Measurements from ENCODE around the gene DENND6B. TPM values are rescaled to one million over a fixed set of nuclear protein-coding genes. Genes with fewer than 3 reads are reported as not detected.

Gene DENND6B
- total RNA-seq, 1 experiment from 2014 or later: 2.5 TPM

- no peak for TF ChIP-seq ZNF532 (CRISPR knock-in tag; IDR thresholded peaks at IDR 0.05; ENCODE audit: borderline replicate concordance)
- peak; percentile 92 for TF ChIP-seq JUN (CRISPR knock-in tag; IDR thresholded peaks at IDR 0.05)
- TF ChIP-seq MXD4 (CRISPR knock-in tag; IDR thresholded peaks at IDR 0.05; ENCODE audit: borderline replicate concordance): no peak
- TF ChIP-seq, protein P1, sequence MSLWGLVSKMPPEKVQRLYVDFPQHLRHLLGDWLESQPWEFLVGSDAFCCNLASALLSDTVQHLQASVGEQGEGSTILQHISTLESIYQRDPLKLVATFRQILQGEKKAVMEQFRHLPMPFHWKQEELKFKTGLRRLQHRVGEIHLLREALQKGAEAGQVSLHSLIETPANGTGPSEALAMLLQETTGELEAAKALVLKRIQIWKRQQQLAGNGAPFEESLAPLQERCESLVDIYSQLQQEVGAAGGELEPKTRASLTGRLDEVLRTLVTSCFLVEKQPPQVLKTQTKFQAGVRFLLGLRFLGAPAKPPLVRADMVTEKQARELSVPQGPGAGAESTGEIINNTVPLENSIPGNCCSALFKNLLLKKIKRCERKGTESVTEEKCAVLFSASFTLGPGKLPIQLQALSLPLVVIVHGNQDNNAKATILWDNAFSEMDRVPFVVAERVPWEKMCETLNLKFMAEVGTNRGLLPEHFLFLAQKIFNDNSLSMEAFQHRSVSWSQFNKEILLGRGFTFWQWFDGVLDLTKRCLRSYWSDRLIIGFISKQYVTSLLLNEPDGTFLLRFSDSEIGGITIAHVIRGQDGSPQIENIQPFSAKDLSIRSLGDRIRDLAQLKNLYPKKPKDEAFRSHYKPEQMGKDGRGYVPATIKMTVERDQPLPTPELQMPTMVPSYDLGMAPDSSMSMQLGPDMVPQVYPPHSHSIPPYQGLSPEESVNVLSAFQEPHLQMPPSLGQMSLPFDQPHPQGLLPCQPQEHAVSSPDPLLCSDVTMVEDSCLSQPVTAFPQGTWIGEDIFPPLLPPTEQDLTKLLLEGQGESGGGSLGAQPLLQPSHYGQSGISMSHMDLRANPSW (CRISPR knock-in tag; conservative IDR thresholded peaks at IDR 0.05; ENCODE audit: low read depth): 0 out of 2 replicates have a peak, but pooled peaks have one; percentile 46
- peak; percentile 54; the same call in 1 of the 2 replicates for TF ChIP-seq ZBTB43 (CRISPR knock-in tag; IDR thresholded peaks at IDR 0.05)
- TF ChIP-seq ATF1 (CRISPR knock-in tag; IDR thresholded peaks at IDR 0.05): no peak
- 0 out of 2 replicates have a peak, but pooled peaks have one; percentile 40 for TF ChIP-seq ZBTB21 (CRISPR knock-in tag; IDR thresholded peaks at IDR 0.05; ENCODE audit: borderline replicate concordance)
- no peak; the same call in 1 of the 2 replicates for TF ChIP-seq ZNF423 (CRISPR knock-in tag; IDR thresholded peaks at IDR 0.05)
- peak; percentile 59; the same call in 1 of the 2 replicates for TF ChIP-seq ETV6 (CRISPR knock-in tag; IDR thresholded peaks at IDR 0.05)
- TF ChIP-seq IRF1 (CRISPR knock-in tag; IDR thresholded peaks at IDR 0.05): no peak; the same call in 1 of the 2 replicates
- TF ChIP-seq GRHL2 (CRISPR knock-in tag; IDR thresholded peaks at IDR 0.05; ENCODE audit: insufficient replicate concordance, severe bottlenecking): no peak
- TF ChIP-seq, protein P2, sequence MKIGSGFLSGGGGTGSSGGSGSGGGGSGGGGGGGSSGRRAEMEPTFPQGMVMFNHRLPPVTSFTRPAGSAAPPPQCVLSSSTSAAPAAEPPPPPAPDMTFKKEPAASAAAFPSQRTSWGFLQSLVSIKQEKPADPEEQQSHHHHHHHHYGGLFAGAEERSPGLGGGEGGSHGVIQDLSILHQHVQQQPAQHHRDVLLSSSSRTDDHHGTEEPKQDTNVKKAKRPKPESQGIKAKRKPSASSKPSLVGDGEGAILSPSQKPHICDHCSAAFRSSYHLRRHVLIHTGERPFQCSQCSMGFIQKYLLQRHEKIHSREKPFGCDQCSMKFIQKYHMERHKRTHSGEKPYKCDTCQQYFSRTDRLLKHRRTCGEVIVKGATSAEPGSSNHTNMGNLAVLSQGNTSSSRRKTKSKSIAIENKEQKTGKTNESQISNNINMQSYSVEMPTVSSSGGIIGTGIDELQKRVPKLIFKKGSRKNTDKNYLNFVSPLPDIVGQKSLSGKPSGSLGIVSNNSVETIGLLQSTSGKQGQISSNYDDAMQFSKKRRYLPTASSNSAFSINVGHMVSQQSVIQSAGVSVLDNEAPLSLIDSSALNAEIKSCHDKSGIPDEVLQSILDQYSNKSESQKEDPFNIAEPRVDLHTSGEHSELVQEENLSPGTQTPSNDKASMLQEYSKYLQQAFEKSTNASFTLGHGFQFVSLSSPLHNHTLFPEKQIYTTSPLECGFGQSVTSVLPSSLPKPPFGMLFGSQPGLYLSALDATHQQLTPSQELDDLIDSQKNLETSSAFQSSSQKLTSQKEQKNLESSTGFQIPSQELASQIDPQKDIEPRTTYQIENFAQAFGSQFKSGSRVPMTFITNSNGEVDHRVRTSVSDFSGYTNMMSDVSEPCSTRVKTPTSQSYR (CRISPR knock-in tag; IDR thresholded peaks at IDR 0.05): no peak
- TF ChIP-seq, protein P3, sequence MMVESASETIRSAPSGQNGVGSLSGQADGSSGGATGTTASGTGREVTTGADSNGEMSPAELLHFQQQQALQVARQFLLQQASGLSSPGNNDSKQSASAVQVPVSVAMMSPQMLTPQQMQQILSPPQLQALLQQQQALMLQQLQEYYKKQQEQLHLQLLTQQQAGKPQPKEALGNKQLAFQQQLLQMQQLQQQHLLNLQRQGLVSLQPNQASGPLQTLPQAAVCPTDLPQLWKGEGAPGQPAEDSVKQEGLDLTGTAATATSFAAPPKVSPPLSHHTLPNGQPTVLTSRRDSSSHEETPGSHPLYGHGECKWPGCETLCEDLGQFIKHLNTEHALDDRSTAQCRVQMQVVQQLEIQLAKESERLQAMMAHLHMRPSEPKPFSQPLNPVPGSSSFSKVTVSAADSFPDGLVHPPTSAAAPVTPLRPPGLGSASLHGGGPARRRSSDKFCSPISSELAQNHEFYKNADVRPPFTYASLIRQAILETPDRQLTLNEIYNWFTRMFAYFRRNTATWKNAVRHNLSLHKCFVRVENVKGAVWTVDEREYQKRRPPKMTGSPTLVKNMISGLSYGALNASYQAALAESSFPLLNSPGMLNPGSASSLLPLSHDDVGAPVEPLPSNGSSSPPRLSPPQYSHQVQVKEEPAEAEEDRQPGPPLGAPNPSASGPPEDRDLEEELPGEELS (CRISPR knock-in tag; IDR thresholded peaks at IDR 0.05): peak; percentile 93
- TF ChIP-seq NR1H2 (CRISPR knock-in tag; IDR thresholded peaks at IDR 0.05): no peak
- 0 out of 2 replicates have a peak, but pooled peaks have one; percentile 55 for TF ChIP-seq CREM (CRISPR knock-in tag; IDR thresholded peaks at IDR 0.05)
- TF ChIP-seq, protein P4, sequence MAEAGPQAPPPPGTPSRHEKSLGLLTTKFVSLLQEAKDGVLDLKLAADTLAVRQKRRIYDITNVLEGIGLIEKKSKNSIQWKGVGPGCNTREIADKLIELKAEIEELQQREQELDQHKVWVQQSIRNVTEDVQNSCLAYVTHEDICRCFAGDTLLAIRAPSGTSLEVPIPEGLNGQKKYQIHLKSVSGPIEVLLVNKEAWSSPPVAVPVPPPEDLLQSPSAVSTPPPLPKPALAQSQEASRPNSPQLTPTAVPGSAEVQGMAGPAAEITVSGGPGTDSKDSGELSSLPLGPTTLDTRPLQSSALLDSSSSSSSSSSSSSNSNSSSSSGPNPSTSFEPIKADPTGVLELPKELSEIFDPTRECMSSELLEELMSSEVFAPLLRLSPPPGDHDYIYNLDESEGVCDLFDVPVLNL (CRISPR knock-in tag; IDR thresholded peaks at IDR 0.05; ENCODE audit: borderline replicate concordance, low read depth): no peak
- no peak for TF ChIP-seq FOXJ3 (CRISPR knock-in tag; IDR thresholded peaks at IDR 0.05; ENCODE audit: borderline replicate concordance)
- TF ChIP-seq ERG (CRISPR knock-in tag; IDR thresholded peaks at IDR 0.05): no peak
- TF ChIP-seq NFATC4 (CRISPR knock-in tag; IDR thresholded peaks at IDR 0.05): no peak
- 0 out of 2 replicates have a peak, but pooled peaks have one; percentile 61 for TF ChIP-seq SMAD3 (CRISPR knock-in tag; IDR thresholded peaks at IDR 0.05; ENCODE audit: borderline replicate concordance)
- no peak for TF ChIP-seq PRRX2 (CRISPR knock-in tag; IDR thresholded peaks at IDR 0.05)
These were observed 56.0 kb downstream of the DENND6B start (continued) for GRCh38 chr22:50270666-50271394.

Measured in WTC11 (cell line).